Renal cortical epithelial cell (primary cell): ENCODE results near the gene CERS1. TPM values are rescaled to one million over a fixed set of nuclear protein-coding genes. Genes with fewer than 3 reads are reported as not detected.
A peak's percentile ranks its signal among the peaks of the same experiment; 100 is the strongest.

Experiments used
- DNase-seq: peaks from one replicate; pipeline ENCODE4 v3.0.0-alpha.2; 2011; ENCODE audit warnings: low read depth
- total RNA-seq: library from RNA; depleted of rRNA; stranded (reverse); fragments of >200 nt; gene quantifications from 2 replicates; pipeline ENCODE4 v1.2.3, GENCODE V29; 2014

The CERS1 gene, protein sequence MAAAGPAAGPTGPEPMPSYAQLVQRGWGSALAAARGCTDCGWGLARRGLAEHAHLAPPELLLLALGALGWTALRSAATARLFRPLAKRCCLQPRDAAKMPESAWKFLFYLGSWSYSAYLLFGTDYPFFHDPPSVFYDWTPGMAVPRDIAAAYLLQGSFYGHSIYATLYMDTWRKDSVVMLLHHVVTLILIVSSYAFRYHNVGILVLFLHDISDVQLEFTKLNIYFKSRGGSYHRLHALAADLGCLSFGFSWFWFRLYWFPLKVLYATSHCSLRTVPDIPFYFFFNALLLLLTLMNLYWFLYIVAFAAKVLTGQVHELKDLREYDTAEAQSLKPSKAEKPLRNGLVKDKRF
- total RNA-seq = 0.40 and 1.0 TPM in 2 replicates

DNA sequence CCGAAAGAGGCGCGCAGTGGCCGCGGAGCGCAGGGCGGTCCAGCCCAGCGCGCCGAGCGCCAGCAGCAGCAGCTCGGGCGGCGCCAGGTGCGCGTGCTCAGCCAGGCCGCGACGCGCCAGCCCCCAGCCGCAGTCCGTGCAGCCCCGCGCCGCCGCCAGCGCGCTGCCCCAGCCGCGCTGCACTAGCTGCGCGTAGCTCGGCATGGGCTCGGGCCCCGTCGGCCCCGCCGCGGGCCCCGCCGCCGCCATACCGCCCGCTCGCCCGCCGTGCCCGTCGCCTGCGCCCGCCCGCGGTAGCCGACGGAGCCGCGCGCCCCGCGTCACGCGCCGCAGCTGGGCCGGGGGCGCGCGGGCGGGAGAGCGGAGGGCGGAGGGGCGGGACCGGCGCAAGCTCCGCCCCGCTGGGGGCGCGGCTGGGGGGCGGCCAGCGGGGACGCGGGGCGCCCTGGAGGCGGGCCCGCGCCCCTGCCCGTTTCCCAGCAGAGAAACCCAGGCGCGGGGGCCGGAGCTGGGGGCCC lies at the start of gene CERS1:
Gene CERS1 (minus strand): TSS at position 335 of the 518 bp plus-strand sequence. CDS start 86 bp downstream, at position 249.
- DNase-seq = no peak

DNA sequence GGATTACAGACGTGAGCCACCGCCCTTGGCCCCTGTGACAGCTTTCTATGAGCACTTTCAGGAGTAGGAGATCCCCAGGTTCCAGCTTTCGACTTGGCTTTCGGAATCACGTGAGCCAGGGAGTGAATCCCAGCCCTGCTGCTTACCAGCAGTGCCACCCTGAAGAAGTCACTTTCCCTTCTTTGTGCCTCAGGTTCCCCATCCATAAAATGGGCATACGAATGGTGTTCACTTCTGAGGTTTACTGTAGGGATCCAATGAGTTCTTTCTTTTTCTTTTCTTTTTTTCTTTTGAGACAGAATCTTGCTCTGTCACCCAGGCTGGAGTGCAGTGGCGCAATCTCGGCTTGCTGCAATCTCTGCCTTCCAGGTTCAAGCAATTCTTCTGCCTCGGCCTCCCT lies 49.3 kb upstream of the CERS1 start:
- no peak for DNase-seq

DNA sequence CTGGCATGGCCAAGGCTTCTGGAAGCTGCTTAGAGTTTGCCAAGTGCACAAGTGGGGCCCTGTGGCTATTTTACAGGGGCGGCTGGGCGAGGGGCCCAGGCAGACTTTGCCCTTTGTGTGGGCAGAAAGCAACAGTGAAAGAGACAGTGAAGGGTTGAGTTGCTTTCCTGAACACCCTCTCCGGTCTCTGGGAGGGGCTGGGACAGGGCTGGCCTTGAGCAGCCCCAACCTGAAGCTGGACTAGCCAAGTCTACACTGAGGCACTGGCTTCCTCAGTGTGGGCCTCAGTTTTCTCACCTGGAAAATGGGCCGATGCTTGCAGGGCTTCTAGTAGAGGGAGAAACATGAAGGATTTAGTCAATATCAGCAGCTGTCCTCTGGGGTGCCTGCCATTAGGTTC lies 47.5 kb upstream of the CERS1 start:
- no peak for DNase-seq

DNA sequence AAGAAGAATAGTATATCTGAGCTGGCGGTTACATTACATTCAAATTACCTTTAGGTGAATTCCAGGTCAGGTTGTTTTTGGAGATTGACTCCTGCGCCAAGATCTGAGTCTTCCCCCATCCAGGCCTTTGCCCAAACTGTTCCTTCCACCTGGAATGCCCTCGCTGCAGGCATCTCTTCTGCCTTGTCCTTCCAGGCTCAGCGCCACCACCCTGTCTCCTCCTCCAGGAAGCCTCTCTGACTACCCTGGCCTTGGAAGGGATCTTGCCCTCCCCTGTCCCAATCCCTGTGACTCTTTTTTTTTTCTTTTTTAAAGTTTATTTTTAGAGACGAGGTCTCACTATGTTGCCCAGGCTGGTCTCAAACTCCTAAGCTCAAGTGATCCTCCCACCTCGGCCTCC lies 46.7 kb upstream of the CERS1 start:
- DNase-seq = no peak

DNA sequence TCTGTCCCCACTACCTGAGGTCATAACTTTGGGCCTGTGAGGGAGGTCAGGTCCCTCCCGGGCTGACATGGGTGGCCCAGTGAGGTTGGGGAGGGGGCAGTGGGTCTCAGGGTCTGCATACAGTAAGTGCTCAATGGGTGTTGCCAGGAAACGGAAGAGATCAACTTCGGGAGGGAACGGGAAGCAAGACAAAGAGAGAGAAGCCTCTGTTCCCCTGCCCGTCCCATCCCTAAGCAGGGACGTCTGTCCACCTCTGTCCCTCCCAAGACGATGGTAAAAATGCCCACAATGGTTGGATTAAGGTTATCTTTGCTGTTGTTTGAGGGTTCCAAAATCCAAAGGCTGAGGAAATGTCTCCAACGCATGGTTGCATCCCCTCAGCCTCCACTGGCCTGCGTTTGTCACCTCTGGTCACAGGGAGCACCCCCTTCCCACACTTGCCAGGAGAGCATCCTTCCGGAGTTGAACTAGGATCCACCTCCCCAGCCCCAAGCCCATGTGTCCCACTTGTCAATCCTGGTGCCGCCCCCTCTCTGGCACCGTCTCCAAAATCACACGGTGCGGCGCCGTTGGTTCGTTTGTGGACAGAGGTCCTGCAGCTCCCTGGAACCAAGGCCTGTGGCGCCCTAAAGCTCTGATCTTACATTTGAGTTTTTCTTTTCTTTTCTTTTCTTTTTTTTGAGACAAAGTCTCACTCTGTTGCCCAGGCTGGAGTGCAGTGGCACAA lies 45.8 kb upstream of the CERS1 start:
- no peak for DNase-seq

DNA sequence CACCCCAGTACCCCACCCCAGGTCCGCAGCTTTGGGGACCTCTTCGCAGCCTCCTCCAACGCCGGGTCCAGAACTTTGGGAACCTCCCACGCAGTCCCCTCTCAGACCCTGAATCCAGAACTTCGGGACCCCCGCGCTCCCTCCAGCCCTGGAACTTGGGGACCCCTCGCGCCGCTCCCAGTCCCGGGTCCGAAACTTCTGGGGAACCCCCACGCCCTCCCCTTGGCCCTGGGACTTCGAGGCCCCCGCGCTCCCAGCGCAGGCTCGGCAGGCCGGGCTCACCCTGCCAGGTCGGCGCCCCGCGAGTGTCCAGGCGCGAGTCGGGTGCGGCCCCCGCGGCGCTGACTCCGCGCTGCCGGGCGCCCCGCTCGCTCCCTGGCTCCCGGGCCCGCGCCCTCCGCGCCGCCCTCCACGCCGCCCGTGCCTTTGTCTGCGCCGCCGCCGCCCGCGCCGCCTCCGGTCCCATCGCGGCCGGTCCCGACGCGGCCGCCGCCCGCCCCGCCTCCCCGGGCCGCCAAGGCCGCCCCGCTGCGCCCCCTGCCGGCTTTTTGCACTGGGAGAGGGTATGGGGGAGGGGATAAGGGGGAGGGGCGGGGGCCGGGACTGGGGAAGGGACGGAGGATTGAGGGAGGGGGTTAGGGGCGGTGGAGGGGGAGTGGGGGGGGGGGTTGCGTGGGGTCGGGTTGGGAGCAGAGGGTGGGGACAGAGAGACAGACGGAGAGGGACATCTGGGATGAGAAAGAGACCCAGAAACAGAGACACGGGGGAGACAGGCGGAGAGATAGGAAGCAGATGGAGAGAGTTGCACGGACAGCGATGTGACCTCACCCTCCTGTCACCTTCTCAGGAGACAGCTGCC lies 45.0 kb upstream of the CERS1 start, which contains the start of gene HOMER3:
Gene HOMER3 (minus strand): TSS at position 449 of the 859 bp plus-strand sequence. CDS start 2,235 bp downstream, outside the sequence.
- no peak for DNase-seq

DNA sequence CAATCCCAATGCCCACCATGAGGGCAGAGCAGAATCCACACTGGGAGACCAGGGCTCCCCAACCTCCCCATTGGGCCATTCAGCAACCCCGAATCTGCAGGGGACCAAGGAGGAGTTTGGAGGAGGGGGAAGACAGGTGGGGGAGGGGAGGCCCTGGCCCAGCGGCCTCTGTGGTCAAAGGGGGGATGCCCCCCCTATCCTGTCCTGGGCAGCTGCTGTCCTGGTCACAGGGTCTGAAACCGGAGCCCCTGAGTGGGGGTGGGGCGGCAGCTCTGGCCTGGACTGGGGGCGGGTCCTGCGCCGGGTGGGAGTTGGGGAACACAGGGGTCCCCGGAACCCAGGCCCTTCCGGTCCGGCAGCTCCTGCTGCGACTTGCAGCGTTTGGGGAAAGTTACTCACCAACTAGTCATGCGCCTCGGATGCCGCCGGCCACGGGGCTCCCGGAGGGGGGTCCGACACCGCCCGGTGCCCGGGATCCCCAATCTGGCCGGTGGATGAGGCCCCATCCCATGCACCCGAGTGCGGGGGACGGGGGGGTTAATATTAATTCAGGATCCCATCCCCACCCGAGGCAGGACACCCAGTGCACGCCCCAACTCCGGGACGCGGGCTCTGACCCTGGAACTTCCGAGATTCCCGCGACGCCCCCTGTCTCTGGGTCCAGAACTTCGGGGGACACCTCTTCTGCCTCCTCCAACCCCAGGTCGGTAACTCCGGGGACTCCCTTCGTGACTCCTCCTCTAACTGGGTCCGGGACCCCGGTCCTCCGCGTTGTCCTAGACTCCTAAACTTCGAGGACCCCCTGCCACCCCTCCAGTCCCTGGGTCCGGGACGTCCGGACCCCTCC lies 44.2 kb upstream of the CERS1 start:
- DNase-seq = peak; percentile 33

DNA sequence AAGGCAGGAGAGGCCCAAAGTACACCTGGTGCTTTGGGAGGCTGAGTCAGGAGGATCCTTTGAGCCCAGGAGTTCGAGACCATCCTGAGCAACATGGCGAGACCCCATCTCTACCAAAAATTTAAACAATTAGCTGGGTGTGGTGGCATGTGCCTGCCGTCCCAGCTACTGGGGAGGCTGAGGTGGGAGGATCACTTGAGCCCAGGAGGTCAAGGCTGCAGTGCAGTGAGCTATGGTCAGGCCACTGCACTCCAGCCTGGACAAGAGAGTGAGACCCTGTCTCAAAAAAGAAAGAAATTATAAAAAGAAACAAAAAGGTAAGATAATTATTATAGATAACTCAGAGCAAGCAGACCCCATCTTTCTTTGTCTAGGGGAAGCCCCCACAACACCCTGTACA lies 43.2 kb upstream of the CERS1 start:
- no peak for DNase-seq

DNA sequence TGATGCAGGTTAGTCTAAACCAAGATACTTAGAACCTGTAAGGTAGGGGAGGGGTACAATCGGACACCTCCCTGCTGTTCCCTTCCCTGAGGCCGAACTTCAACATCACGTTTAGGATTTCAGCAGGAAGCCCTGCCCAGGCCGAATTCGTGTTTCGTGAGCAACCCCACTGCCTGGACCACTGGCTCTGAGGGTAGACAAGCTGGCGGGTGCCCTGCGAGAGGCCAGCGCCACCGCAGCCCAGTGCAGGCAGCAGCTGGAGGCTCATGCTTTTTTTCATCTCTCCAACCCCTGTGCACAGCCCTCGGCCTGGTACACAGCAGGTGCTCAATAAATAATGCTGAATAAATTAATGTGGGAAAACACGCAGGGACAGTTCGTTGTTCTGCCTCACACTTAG lies 37.3 kb upstream of the CERS1 start:
- DNase-seq = no peak

DNA sequence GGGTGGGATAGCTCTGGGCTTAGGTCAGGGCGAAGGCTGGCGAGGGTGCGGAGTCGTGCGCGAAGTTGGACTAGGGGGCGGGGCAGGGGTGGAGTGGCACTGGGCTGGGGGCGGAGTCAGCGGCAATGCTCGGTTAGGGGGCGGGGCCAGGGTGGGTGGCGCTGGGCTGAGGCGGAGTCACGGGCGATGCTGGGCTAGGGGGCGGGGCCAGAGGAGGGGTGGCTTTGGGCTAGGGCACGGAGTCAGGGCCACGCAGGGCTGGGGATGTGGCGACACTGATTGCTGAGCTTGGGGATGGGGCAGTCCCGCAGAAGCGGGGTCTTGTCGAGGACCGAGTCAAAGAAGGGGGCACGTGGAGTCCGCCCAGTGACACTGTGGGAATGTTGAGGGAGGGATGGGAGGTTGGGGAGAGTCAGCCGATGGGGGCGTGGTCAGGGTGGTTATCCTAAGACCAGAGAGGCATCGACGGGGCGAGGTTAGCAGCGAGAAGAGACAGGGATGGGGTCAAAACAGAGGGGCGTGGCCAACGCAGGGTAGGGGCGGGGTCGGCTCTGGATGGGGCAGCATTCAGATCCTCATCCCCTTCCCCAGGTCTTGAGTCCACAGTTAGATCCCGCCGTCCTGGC lies 36.4 kb upstream of the CERS1 start:
- DNase-seq = no peak

DNA sequence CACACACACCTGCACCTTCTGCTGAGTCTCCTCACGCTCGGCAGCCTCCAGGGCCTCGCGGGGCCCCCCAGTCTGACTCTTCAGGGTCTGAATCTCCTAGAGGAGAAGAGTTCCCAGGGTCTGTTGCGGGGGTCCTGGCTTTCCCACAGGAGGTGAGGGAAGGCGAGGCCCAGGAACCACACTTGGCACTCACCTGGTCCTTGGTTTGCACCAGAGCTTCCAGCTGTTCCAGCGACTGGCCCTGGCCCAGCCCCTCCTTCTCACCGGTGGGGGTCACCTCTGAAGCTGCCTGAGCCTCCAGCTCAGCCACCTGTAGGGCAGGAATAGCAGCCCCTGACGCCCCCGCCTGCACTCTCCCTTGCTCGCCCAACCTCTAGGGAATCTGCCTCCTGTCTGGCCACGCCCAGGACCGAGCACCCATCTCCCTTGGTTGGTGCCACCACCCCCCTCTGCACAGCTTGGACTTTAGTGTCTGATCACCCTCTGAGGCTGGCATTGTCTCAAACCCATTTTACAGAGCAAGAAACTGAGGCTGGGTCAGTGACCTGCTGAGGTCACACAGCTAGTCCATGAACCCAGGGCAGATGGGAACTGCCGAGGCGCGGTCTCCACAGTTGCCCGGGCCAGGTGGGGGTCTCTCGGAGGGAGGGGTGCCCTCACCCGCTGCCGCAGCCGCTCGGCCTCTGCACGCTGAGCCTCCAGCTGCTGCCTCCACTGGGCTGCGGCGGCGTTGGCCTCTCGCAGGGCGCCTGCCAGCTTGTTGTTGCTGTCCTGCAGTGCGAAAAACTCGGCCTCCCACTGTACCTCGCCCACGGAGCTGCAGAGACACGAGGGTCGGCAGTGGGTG lies 35.6 kb upstream of the CERS1 start:
- DNase-seq = no peak

DNA sequence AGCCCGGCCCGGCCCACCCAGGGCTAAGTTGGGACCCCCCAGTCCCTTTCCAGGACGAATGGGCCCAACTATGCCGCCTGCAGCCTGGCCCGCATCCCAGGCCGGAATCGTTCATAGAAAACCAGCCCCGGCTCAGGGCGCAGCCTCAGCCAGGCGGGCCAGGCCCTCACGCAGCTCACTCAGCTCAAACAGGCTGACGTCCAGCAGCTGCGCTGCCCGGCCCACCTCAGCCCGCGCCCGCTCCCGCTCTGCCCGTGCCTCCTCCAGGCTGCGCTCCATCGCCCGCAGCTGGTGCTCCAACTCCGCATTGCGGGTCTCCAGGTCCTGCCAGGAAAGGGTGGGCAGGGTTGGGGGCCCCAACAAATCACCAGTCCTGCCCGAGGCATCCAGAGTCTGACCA lies 33.4 kb upstream of the CERS1 start:
- no peak for DNase-seq

DNA sequence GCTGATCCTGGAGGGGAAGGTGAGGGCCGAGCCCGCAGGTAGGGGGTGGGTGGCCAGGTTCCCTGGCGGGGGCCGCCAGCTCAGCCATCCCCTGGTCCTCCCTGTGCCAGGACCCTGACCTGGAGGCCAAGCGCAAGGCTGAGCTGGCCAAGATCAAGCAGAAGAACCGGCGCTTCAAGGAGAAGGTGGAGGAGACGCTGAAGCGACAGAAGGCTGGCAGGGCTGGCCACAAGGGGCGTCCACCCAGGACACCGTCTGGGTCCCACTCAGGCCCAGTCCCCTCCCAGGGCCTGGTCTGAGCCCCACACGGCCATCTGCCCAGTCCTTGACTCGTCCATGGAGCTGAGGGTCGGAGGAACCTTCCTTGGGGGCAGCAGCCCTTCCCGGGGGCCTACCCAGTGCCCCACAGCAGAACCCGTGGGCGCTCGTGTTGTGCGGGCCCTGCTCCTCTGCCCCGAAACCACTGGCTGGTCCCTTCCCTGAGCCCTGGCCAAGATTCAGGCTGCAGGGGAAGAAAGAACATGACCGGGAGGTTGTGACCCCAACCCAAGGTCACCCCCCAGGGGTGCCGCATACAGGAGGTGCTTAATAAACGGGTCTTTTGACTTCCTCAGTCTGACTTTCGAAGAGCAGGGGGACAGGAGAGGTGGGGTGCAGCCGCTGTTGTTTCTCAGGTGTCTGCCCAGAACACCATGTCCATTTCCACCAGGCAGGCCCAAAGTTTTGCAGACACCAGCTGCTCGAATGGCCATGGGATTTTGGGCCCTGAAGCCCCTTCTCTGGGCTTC lies 32.3 kb upstream of the CERS1 start:
- no peak for DNase-seq

DNA sequence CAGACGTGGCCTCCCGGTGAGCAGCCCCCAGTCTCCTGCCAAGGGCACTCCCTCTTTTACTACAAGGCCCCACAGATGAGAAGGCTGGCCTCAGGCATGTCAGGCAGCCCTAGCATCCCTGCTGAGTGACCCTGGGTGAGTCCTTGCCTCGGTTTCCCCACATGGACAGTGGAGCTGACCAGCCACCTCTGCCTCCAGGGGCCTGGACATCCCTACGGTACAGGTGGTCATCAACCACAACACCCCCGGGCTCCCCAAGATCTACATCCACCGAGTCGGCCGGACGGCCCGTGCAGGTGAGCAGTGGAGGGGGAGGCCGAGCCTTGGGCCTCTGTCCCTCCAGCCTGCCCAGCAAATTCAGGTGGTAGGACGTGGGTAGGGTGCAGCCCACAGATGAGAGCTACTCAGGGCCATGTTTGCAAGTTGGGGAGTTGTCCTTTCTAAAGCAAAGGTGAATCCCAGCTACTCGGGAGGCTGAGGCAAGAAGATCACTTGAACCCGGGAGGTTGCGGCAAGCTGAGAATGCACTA lies 28.8 kb upstream of the CERS1 start:
- DNase-seq = no peak

DNA sequence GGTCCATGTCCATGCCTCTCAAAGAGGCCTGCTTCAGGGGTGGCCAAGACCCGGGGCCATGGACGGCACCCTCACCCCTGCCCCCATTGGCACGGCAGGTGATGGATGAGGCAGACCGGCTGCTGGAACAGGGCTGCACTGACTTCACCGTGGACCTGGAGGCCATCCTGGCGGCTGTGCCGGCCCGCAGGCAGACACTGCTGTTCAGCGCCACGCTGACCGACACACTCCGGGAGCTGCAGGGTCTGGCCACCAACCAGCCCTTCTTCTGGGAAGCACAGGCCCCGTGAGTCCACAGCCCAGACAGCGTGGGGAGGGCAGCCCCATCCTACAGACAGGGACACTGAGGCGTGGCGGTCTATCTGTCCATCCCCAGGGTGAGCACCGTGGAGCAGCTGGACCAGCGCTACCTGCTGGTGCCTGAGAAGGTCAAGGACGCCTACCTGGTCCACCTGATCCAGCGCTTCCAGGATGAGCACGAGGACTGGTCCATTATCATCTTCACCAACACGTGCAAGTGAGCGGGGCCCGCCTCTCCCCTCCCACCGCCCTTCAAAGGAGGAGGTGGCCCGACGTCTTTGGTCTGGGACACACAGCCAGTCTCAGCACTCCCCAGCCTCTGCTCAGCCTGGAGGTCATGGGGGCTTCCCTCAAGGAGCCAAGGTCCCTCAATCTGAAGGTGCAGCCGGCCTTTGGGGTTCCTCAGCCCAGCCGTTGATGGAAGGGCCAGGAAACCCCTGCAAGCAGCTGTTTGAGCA lies 26.4 kb upstream of the CERS1 start:
- DNase-seq = no peak

DNA sequence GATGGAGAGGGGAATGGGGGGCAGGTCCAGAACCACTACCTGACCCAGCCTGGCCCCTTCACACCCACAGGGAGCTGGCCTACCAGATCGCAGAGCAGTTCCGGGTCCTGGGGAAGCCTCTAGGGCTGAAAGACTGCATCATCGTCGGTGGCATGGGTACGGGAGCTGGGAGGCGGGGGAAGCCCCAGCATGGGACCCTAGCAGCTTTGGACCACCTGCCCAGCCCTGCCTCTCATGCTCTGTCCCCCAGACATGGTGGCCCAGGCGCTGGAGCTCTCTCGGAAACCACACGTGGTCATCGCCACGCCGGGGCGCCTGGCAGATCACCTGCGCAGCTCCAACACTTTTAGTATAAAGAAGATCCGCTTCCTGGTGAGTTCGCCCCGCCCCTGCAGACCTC lies 25.6 kb upstream of the CERS1 start:
- no peak for DNase-seq

DNA sequence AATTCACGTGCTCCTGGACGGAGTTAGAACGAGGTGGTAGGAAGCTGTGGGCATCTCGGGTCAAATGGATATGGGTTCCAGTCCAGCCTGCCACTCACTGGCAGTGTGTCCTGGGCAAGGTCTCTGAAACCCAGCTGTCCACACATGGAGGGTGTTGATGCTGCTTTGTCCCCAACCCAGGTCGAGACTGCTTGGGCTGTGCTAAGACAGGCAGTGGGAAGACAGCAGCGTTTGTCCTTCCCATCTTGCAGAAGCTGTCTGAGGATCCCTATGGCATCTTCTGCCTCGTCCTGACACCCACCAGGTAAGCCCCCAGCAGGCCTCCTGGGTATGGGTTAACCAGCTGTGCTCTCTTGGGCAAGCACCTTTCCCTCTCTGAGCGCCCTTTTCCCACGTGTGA lies 24.4 kb upstream of the CERS1 start:
- no peak for DNase-seq

DNA sequence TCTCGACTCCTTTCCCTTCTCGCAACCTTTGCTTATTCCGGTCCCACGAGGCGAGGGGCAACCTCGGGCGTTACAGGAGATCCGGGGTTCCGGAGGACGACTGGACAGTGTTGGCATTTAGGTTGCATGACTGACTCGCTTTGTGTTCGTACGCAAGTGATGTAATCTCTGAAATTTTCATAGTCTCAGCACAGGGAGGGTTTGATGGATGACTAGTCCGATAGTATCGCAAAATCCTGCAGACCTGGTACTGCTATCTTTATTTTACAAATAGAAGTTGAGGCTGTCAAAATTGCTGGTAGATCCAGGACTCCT lies 23.9 kb upstream of the CERS1 start:
- no peak for DNase-seq
